HG03342 (cell line): ENCODE measurements around the gene HOXC6.

Source experiments
- ATAC-seq: cut with Tn5 transposase; IDR thresholded peaks from one replicate; pipeline ENCODE4 v1.9.1; 2021; ENCODE audit warnings: mild to moderate bottlenecking, moderate library complexity; ENCODE audit not compliant: unreplicated experiment

The HOXC6 gene

GRCh38 chr12:54012631-54013409 is 15.4 kb upstream of the HOXC6 start:
- ATAC-seq, result no peak

DNA sequence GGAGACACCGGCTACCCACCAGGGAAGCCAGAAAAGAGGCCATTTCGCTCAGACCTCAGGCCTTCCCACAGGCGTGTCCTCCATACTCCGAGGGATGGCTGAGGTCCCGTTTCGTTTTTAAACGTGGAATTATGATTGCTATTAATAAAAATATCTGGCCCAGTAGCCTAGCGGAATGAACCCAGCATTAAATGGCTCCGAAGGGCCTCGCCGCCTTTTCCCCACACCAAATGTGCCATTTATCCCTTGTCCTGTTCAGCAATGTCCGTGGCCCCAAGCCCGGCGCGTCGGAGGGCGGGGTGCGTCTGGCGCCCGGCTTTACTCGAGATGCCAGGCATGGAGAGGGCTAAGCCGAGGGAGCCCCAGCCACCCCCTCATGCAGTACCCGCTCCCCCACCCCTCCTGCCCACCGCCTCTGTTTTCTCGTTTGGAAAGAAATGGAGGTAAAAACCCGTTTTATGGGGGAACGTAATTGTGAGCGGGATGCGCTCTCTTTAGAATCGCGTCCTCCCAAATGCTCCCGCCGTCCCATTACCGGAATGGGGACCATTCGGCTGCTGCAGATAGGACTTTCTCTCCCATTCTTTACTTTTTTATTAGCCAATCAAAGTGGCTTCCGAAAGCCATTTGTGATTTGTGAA is 13.7 kb upstream of the HOXC6 start:
- no peak for ATAC-seq

DNA sequence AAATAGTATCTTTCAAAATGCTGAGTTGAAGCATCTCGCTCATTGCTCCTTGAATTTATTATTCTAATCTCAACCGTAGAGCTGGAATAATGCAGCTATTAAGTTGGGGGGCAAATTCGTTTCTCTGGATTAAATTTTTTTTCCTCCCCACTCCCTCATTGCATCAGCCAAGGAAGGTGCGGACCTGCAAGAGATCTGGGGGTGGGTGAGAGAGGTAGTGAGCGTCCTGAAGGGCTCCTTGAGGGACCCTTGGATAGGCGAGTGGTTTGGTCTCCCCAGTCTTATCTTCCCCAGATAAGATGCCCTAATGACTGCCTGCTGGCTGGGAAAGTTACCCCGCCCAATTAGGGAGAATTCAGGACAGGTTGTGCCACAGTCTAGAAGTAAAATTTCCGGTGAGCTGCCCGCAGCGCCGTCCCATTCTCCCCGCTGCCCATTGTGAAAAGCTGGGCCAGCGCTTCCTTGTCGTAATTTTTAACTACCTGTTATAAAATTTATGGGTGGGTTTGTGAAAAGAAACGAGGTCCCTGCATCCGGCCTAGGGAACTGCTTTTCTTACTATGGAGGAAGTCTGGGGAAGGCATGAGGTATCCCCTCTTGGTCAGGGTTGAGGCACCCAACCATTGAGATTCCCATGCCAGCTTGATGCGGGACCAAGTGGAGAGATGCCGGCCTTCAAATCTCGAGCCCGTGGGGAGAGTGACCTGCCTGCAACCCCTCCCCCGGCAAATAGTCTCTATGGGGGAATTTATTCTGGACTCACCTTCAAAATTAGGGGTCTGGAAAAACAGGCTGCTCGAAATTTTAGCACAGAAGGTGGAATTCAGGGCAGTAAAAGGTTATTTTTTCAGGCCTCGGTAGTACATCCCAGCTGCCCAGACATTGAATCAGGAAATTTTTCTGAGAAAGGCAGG is 13.0 kb upstream of the HOXC6 start:
- ATAC-seq, result no peak

DNA sequence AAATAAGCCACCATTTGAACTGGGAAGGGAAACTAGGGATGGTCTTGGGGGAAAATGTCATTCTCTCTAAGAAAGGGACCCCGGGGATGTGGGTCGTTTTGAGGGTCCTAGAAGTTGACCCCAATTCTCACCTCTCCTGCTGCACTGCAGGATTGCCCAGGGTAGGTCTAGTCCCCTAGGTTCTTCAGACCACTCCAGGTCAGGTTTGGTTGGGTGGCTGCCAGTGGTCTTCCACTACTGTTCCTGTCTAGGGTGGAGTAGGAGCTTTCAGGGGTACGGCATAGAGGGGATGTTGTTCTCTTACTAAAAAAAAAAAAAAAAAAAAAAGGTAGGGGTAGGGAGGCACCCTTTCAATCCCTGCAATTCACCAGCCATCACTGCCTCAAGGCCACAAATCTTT is 12.2 kb upstream of the HOXC6 start:
- no peak for ATAC-seq

- ATAC-seq, result no peak
Observed at GRCh38 chr12:54016478-54016964, 11.7 kb upstream of the HOXC6 start.

DNA sequence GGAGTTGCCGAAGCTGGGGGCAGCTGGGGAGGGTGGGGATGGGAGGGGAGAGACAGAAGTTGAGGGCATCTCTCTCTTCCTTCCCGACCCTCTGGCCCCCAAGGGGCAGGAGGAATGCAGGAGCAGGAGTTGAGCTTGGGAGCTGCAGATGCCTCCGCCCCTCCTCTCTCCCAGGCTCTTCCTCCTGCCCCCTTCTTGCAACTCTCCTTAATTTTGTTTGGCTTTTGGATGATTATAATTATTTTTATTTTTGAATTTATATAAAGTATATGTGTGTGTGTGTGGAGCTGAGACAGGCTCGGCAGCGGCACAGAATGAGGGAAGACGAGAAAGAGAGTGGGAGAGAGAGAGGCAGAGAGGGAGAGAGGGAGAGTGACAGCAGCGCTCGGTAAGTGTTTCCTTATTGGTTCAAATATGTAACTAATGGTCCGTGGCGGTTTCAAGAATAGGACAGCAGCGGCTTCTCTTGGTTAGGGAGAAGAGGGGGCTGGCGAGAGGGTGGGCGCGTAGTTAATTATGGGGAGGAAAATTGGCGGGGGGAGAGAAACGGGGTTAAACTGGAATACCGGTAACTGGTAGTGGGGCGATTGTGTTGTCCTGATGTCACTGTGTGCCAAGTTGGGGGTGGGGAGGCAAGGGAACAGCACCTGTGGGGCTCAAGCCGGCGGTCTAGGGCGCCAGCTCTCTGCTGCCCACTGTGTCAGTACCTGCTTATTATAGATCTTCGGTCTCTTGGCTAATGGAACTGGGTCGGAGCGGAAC is 11.0 kb upstream of the HOXC6 start:
- ATAC-seq, result peak; percentile 21

GRCh38 chr12:54017878-54018467 is 10.3 kb upstream of the HOXC6 start:
- ATAC-seq, result peak; percentile 80

DNA sequence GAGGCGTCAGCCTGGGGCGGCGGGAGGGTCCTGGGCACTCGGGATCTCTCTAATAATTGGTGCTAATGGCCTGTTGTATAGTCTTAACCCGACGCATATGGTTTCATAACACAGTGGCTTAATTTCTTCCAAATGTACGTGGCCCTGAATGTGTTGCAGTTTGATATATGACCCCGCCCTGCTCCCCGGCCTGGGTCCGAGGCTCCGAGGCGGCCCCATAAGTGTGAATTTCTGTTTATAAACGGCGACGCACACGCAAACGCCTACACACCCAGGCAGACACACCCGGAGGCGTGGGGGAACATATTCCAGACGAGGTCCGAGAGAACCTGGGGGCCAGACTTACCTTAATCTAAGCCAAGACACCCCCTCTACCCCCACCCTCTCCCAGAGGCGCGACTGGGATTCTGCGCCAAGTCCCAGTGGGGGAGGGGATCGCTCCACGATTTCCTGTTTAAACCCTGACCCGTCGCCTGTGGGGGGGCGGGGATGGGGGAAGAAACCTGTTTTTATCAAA is 9.7 kb upstream of the HOXC6 start:
- ATAC-seq, result no peak

DNA sequence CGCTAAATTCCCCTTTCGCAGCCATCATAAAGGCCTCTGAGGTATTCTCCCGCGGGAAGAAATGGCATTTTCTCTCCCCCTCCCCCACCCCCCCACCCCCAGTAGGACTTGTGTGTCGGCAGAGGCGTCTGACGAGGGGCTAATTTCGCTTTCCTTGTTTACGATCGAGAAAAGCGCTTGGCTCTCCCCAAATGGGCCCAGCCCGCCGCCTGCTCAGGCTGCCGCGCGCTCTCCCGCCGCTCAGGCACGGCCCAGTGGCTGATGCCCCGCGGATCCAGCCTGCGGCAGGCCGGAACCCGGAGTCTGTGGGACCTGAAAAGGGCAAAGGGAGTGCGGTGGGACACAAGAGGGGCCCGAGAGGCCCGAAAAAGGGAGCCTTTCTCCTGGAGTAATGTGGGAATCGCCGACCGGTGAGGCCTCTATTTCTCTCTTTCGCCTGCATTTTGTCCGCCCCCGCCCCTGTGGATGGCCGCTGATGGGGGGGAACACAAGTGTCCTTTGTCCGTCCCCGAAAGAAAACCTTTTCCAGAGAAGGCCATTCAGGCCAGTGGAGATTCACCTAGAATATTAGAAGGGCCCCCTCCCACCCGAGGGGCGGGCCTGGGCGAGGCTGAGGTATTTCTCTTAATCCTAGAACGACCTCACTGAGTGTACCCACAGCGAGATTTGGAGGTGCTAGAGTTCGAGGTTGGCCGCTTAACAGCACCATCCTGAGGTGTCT is 9.0 kb upstream of the HOXC6 start:
- ATAC-seq, result no peak

- ATAC-seq, result no peak
Observed at GRCh38 chr12:54019924-54020590, 8.2 kb upstream of the HOXC6 start.

DNA sequence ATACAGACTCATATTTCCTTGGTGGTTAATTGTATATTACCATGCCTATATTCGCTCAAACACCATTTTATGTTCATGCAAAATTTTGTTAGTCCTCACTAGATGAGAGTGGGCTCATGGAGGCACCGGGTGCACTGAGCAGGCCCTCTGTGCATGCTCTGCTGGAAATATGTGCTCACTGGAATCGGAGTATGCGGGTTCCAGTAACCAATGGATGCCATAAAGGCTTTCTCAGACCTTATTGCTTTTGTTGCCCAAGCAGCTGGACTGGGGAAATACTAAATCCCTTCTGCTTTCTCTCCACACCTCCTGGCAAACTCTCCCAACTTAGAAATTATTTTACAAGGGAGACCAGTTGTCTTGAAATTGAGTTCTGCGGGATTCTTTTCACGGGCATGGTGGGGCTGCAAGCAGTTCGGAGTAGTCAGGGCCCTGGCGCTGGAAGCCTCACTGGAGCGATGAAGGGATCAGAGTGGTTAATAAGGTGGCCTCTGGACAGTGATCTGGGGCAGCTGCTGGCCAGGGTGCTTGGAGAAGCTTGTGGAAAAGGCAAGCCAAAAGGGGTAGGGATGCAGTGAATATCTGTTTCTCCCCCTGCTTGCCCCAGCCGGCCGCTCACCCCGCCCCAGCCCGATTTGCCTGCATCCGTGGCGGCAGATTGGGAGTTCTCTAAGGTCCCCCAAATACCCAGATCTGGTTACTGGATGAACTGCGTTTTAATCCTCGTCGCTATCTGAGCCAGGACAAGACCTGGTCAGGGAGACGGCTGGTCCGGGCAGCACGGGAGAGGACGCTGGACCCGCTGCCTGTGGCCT is 7.4 kb upstream of the HOXC6 start:
- no peak for ATAC-seq

DNA sequence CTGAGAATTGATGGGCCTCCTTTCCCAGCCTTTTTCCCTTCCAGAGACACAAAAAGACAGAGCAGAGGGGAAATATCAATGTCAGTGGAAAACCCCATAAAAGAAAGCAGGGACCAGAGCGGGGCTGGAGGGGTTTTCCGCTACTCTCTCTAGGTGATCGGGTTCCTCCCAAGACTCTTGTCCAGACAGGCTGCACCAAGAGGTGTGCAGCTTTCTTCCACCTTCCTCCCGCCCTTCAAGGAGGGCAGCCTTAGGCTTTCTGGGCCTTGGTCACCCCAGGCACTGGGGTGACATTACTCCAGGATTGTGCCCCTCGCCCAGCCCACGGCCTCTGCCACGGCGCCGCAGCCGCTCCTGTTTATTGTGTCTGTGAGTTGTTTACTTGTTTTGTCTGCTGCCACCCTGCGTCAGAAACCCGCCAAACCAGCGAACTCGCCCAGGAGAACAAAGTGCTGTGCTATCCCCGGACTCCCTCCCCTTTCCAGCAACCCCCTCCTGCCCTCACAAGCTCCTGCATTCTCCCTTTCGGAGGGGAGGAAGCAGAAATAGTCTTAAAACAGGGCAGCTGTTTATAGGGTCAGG is 6.7 kb upstream of the HOXC6 start:
- no peak for ATAC-seq

- ATAC-seq, result no peak
Observed at GRCh38 chr12:54022960-54023884, 5.0 kb upstream of the HOXC6 start.

DNA sequence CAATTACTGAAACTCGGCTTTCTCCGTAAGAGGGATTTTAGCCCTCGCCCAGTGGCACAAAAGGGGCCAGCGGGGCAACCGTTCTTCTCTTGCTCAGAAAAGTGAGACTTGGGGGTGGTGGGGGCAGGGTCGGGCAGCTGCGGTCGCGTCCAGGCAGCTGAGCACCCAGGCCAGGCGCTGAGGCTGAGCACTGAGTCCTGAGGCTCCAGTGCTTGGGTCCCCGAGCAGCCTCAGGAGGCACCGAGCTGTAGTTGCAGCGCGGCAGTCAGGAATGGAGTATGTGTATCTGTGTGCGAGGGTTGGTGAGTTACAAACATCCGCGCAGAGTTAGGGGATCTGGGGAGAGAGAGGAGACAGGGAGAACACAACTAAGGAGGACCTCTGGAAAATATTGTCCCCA is 4.1 kb upstream of the HOXC6 start:
- no peak for ATAC-seq

GRCh38 chr12:54024581-54025305 is 3.5 kb upstream of the HOXC6 start:
- no peak for ATAC-seq
